Brain microvascular endothelial cell (primary cell): ENCODE data around the gene TATDN2.

Experiments used
- DNase-seq: peaks from one replicate; pipeline ENCODE4 v3.0.0-alpha.2; 2020
- H3K27ac ChIP-seq: fragments of 250-450 bp; sonication (Bioruptor Pico); 2 replicates; pipeline ENCODE4 v1.5.1; 2020; ENCODE audit warnings: mild to moderate bottlenecking, moderate library complexity
- H3K27me3 ChIP-seq: fragments of 250-450 bp; sonication (Bioruptor Pico); replicated peaks from 2 replicates; pipeline ENCODE4 v1.5.1; 2020; ENCODE audit warnings: mild to moderate bottlenecking
- H3K36me3 ChIP-seq: fragments of 250-450 bp; sonication (Bioruptor Pico); replicated peaks from 2 replicates; pipeline ENCODE4 v1.5.1; 2020; ENCODE audit warnings: mild to moderate bottlenecking
- H3K4me3 ChIP-seq: 2 replicates; pipeline ENCODE4 v1.5.1; 2011; ENCODE audit warnings: low read depth, mild to moderate bottlenecking, control low read depth, low read length, moderate library complexity
- in situ Hi-C: cut with HindIII; loops from 2 replicates; pipeline ENCODE4 v1.10.0; 2017; ENCODE audit warnings: low sequenced_read_pairs, low pct_ligation_motif_present
- TF ChIP-seq, protein P1 (sequence below): IDR thresholded peaks from 2 replicates; pipeline ENCODE4 v1.5.1; 2011; ENCODE audit warnings: low read depth, mild to moderate bottlenecking, moderate library complexity, low read length, control low read depth, inconsistent platforms; ENCODE audit errors: missing control alignments

TATDN2 gene

GRCh38 chr3:10277115-10277625 is 28.9 kb downstream of the TATDN2 start:
- Histone ChIP-seq H3K4me3 (no peak overlapping the region), H3K27me3 (no peaks in the 10 kb centered on the region), H3K27ac (no peak overlapping the region), H3K36me3 (peaks cover 32% of the 10 kb centered on the region)
- TF ChIP-seq, protein P1, sequence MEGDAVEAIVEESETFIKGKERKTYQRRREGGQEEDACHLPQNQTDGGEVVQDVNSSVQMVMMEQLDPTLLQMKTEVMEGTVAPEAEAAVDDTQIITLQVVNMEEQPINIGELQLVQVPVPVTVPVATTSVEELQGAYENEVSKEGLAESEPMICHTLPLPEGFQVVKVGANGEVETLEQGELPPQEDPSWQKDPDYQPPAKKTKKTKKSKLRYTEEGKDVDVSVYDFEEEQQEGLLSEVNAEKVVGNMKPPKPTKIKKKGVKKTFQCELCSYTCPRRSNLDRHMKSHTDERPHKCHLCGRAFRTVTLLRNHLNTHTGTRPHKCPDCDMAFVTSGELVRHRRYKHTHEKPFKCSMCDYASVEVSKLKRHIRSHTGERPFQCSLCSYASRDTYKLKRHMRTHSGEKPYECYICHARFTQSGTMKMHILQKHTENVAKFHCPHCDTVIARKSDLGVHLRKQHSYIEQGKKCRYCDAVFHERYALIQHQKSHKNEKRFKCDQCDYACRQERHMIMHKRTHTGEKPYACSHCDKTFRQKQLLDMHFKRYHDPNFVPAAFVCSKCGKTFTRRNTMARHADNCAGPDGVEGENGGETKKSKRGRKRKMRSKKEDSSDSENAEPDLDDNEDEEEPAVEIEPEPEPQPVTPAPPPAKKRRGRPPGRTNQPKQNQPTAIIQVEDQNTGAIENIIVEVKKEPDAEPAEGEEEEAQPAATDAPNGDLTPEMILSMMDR: no peak
- in situ Hi-C loops: no loop called here
- DNase-seq: no peak

- TF ChIP-seq, protein P1: no peak
- DNase-seq: no peak
- Histone ChIP-seq H3K27me3 (no peaks in the 10 kb centered on the region), H3K4me3 (no peak overlapping the region), H3K27ac (no peak overlapping the region), H3K36me3 (peaks cover 35% of the 10 kb centered on the region)
- in situ Hi-C loops: no loop called here
These were observed 30.2 kb downstream of the TATDN2 start for GRCh38 chr3:10278501-10278900.

DNA sequence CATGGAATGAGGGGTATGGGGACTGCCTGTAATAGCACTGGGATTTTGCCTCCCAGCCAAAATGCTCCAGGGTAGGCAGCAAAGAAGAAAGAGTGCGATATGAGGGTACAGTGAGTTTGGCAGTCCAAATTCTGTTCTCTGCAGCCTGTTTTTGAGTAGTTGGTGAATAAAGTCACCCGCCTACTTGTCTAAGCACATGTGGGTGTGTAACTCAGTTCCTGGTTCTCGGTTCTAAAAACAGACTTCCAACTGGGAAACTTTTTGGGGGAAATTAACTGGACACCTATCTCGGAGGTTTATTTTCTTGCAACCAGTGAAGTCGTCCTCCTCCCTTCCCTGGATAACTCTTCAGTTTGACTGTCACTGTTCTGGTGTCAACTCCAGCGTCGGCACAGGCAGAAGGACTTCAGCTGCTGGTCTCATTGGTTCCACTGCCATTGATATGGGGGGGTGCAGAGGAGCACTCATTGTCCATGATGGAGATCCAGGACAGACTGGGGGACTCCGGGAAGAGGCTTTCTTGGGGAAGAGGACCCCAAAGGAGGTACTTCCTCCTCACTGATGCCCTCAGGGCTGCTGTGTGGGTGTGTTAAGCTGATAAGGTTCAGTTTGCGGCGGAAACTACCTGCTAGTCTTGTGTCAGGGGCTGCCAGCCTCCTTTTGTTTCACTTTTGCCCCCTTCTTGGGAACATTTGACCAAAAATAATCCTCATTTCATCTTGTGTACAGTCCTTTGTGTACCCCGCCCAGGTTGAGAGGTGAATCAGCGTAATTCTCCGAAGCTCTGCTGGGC is 31.3 kb downstream of the TATDN2 start:
- TF ChIP-seq, protein P1: no peak
- Histone ChIP-seq H3K36me3 (peaks cover 40% of the 10 kb centered on the region), H3K4me3 (no peak overlapping the region), H3K27ac (no peak overlapping the region), H3K27me3 (no peaks in the 10 kb centered on the region)
- in situ Hi-C loops: no loop called here
- DNase-seq: no peak

- no peak for DNase-seq
- no peak overlapping the region for H3K27ac ChIP-seq
- in situ Hi-C loops: no loop called here
- TF ChIP-seq, protein P1: peak; percentile 45
- H3K27me3 ChIP-seq: no peaks in the 10 kb centered on the region
- peaks cover 40% of the 10 kb centered on the region for H3K36me3 ChIP-seq
- no peak overlapping the region for H3K4me3 ChIP-seq
These were observed 31.9 kb downstream of the TATDN2 start for GRCh38 chr3:10280177-10280529.

DNA sequence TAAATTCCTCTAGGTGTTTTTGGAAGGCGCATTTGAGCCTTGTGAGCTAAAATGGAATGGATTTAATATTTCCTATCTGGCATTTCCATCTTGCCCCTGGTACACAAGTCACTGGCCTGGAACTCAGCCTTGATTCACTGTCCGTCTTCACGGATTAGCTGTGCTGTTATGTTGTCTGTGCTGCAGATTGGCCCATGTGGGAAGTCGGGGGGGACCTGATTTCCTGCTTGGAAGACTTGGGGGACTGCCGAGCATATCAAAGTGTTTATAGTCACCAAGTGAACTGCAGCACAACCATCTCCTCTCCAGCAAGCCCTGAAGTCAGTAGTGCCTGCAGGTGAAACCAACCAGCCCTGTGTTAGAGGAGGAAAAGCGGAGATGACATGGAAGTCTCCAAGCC is 32.3 kb downstream of the TATDN2 start:
- in situ Hi-C loops: no loop called here
- no peak for DNase-seq
- TF ChIP-seq, protein P1: no peak
- H3K36me3 ChIP-seq: peaks cover 42% of the 10 kb centered on the region
- no peak overlapping the region for H3K4me3 ChIP-seq
- no peak overlapping the region for H3K27ac ChIP-seq
- H3K27me3 ChIP-seq: no peaks in the 10 kb centered on the region
